ENCODE results near the gene RBM43. TPM values are rescaled to one million over a fixed set of nuclear protein-coding genes. Genes with fewer than 3 reads are reported as not detected.
A peak's percentile ranks its signal among the peaks of the same experiment; 100 is the strongest.

Gene RBM43
- total RNA-seq, 2 experiments from 2014 or later: 0.25 to 0.91 TPM

- intact Hi-C loops (cut with micrococcal nuclease; ENCODE audit: unreplicated experiment): loop anchor here (2.0 to 10.0 kb wide), 2 partner anchors 29 to 115 kb away; partner anchors contain the start of genes RBM43 and RIF1
- no peak for DNase-seq (ENCODE audit: low spot score)
- Histone ChIP-seq H2AFZ (ENCODE audit: low read length) (peak overlapping the region; percentile 99), H3K36me3 (ENCODE audit: insufficient read depth, low read length) (no peaks in the 10 kb centered on the region), H4K20me1 (ENCODE audit: insufficient read depth, low read length) (no peaks in the 10 kb centered on the region), H3K9me3 (ENCODE audit: low read length) (no peaks in the 10 kb centered on the region), H3K4me3 (ENCODE audit: low read depth, low read length, poor library complexity, severe bottlenecking) (peak overlapping the region; percentile 76), H3K4me2 (ENCODE audit: low read length) (peak overlapping the region; percentile 80), H3K27ac (ENCODE audit: low read depth, low read length, poor library complexity, severe bottlenecking) (peak overlapping the region; percentile 79), H3K9me2 (ENCODE audit: insufficient read depth, low read length) (no peaks in the 10 kb centered on the region), H3K4me1 (ENCODE audit: insufficient read depth, low read length, poor library complexity, severe bottlenecking) (peaks cover 19% of the 10 kb centered on the region), H3K79me2 (ENCODE audit: insufficient read depth, low read depth, low read length) (peaks cover 9% of the 10 kb centered on the region; the same call in 1 of the 2 replicates)
- CTCF ChIA-PET (ENCODE audit: unreplicated experiment): no interaction called here
- TF ChIP-seq CTCF (conservative IDR thresholded peaks at IDR 0.05; ENCODE audit: low read length) (no peak), EZH2phosphoT487 (IDR thresholded peaks at IDR 0.05; ENCODE audit: borderline replicate concordance, low read depth, low read length) (no peak)
- TSS peak; percentile 63 for BruUV-seq (replicated peaks)
- POLR2A ChIA-PET: interaction anchor here (0.5 to 2.4 kb wide), 7 partner anchors 11 to 248 kb away, joined by 3 to 9 read pairs (median 3); partner anchors contain the start of gene RIF1
Observed at GRCh38 chr2:151289972-151290866, 28.6 kb upstream of the RBM43 start.

GRCh38 chr2:151287513-151288250, 26.0 kb upstream of the RBM43 start:
- TSS peak; percentile 81 for BruUV-seq (replicated peaks)
- intact Hi-C loops (cut with micrococcal nuclease; ENCODE audit: unreplicated experiment): loop anchor here (2.0 to 10.0 kb wide), 2 partner anchors 27 to 117 kb away; partner anchors contain the start of genes RBM43 and RIF1
- H3K4me3 ChIP-seq (ENCODE audit: low read depth, low read length, poor library complexity, severe bottlenecking): peak overlapping the region; percentile 76
- no peaks in the 10 kb centered on the region for H3K9me2 ChIP-seq (ENCODE audit: insufficient read depth, low read length)
- DNase-seq (ENCODE audit: low spot score): no peak
- no peak overlapping the region for H2AFZ ChIP-seq (ENCODE audit: low read length)
- TF ChIP-seq EZH2phosphoT487 (IDR thresholded peaks at IDR 0.05; ENCODE audit: borderline replicate concordance, low read depth, low read length) (no peak), CTCF (conservative IDR thresholded peaks at IDR 0.05; ENCODE audit: low read length) (no peak)
- POLR2A ChIA-PET: no interaction called here
- peaks cover 9% of the 10 kb centered on the region; the same call in 1 of the 2 replicates for H3K79me2 ChIP-seq (ENCODE audit: insufficient read depth, low read depth, low read length)
- CTCF ChIA-PET (ENCODE audit: unreplicated experiment): no interaction called here
- H3K4me2 ChIP-seq (ENCODE audit: low read length): peak overlapping the region; percentile 80
- peaks cover 19% of the 10 kb centered on the region for H3K4me1 ChIP-seq (ENCODE audit: insufficient read depth, low read length, poor library complexity, severe bottlenecking)
- H3K9me3 ChIP-seq (ENCODE audit: low read length): no peaks in the 10 kb centered on the region
- no peak overlapping the region for H3K27ac ChIP-seq (ENCODE audit: low read depth, low read length, poor library complexity, severe bottlenecking)
- no peaks in the 10 kb centered on the region for H4K20me1 ChIP-seq (ENCODE audit: insufficient read depth, low read length)
- H3K36me3 ChIP-seq (ENCODE audit: insufficient read depth, low read length): no peaks in the 10 kb centered on the region
